ENCODE results near the gene PRDM16. TPM values are rescaled to one million over a fixed set of nuclear protein-coding genes. Genes with fewer than 3 reads are reported as not detected.

PRDM16 gene
- polyA plus RNA-seq, 1 experiment: 0.06 TPM

DNA sequence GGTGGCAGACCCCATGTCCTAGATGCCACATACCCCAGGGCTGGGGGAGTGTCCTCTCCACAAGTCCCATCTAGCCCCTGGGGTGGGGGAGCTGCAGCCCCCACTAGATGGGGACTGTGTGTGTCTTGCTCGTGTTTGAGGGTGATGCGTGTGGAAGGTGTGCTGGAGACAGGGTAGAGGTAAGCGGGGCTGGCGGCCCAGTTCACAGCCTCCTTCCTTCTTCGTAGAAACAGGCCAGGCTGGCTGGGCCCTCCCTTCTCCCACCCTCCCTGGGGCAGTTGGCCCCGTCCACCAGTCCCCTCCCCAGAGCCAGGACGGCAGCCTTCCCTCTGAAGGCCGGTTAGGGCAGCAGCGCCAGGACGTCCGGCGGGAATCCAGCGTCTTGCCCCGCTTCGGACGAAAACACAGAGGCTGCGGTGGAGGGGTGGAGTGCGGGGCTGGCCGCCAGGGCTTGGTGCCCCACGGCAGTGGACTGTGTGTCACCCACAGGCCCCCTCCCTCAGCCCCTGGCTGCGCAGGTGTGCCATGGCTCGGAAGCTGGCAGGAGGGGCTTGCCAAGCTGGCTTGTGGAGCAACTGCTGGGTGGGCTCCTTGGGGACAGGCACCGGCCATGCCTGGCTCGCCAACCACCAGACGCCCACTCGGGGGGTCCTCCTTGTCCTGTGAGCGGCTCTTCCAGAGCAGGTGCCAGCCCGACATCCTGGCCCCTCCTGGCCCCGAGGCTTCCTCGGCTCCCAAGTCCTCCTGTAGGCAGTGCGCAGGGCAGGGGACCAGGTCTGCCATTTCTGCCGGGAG lies 3.6 kb downstream of the PRDM16 start:
- ChIA-PET POLR2A (no interaction called here), CTCF (no interaction called here)
- DNase-seq (ENCODE audit: low read depth, low spot score): no peak
- Histone ChIP-seq H3K9me3 (ENCODE audit: control insufficient read depth, insufficient read depth, low read length) (peaks cover 13% of the 10 kb centered on the region; the same call in 1 of the 2 replicates), H3K27me3 (ENCODE audit: control insufficient read depth, insufficient read depth, low read length) (peaks cover 45% of the 10 kb centered on the region), H3K4me3 (ENCODE audit: low read depth, low read length) (no peak overlapping the region), H3K27ac (ENCODE audit: low read depth, low read length) (no peak overlapping the region)
- TF ChIP-seq, protein P1, sequence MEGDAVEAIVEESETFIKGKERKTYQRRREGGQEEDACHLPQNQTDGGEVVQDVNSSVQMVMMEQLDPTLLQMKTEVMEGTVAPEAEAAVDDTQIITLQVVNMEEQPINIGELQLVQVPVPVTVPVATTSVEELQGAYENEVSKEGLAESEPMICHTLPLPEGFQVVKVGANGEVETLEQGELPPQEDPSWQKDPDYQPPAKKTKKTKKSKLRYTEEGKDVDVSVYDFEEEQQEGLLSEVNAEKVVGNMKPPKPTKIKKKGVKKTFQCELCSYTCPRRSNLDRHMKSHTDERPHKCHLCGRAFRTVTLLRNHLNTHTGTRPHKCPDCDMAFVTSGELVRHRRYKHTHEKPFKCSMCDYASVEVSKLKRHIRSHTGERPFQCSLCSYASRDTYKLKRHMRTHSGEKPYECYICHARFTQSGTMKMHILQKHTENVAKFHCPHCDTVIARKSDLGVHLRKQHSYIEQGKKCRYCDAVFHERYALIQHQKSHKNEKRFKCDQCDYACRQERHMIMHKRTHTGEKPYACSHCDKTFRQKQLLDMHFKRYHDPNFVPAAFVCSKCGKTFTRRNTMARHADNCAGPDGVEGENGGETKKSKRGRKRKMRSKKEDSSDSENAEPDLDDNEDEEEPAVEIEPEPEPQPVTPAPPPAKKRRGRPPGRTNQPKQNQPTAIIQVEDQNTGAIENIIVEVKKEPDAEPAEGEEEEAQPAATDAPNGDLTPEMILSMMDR (IDR thresholded peaks at IDR 0.05; ENCODE audit: low read depth, low read length): no peak

DNA sequence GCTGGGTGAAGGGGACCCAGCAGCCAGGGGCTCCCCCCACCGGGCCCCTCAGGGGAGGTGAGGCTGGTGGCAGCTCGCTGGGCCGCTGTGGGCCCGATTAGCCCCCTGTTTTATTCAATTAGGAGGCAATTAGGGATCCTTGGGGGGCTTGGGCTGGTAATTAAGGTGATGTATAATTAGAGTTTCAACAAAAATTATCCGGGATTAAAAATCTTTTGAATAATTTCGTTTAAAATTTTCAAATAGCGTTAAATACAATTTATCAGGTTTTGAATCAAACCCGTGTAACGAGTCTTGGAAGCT lies 4.1 kb downstream of the PRDM16 start:
- H3K27me3 ChIP-seq (ENCODE audit: control insufficient read depth, insufficient read depth, low read length): peaks cover 40% of the 10 kb centered on the region
- TF ChIP-seq, protein P1 (IDR thresholded peaks at IDR 0.05; ENCODE audit: low read depth, low read length): no peak
- H3K4me3 ChIP-seq (ENCODE audit: low read depth, low read length): no peak overlapping the region
- no peak overlapping the region for H3K27ac ChIP-seq (ENCODE audit: low read depth, low read length)
- no peak for DNase-seq (ENCODE audit: low read depth, low spot score)
- peaks cover 13% of the 10 kb centered on the region; the same call in 1 of the 2 replicates for H3K9me3 ChIP-seq (ENCODE audit: control insufficient read depth, insufficient read depth, low read length)
- POLR2A ChIA-PET: no interaction called here
- CTCF ChIA-PET: no interaction called here

DNA sequence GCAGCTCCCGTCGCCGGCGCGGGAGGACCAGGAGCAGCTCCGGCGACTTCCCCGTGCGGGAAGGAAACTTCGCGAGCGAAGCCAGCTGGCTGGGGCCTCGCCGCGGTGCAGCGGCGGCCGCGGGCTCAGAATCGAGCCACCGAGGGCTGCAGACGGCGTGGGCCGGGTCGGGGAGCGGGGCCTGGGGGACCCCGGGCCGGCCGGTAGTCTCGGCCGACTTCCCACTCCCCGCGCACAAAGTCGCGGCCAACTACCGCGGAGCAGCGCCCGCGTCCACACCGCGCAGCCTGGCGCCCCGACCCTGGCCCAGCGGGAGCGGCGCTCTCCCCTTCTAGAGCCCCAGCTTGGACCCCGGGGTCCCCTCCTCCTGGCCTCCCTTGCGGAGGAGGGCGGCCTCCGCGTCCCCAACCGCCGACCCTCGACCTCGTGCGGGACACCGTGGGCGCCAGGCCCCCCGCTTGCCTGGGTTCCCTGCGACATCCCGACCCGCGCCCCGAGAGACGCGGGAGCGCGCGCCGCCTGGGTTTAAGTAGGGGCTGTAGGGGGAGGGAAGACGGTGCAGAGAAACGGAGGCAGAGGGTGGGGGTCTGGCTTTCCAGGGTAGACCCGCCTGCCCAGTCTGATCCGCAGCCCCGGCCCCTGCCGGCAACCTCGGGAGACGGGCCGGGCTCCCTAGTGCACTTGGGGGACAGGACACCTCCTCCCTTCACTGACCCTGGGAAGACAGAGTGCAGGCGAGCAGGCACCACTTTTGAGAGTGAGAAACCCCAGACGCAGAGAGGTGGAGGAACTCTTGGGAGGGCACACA lies 4.7 kb downstream of the PRDM16 start:
- no peak for DNase-seq (ENCODE audit: low read depth, low spot score)
- Histone ChIP-seq H3K4me3 (ENCODE audit: low read depth, low read length) (no peak overlapping the region), H3K27ac (ENCODE audit: low read depth, low read length) (no peak overlapping the region), H3K27me3 (ENCODE audit: control insufficient read depth, insufficient read depth, low read length) (peaks cover 36% of the 10 kb centered on the region), H3K9me3 (ENCODE audit: control insufficient read depth, insufficient read depth, low read length) (peaks cover 13% of the 10 kb centered on the region; the same call in 1 of the 2 replicates)
- POLR2A ChIA-PET: no interaction called here
- TF ChIP-seq, protein P1 (IDR thresholded peaks at IDR 0.05; ENCODE audit: low read depth, low read length): no peak
- CTCF ChIA-PET: no interaction called here

DNA sequence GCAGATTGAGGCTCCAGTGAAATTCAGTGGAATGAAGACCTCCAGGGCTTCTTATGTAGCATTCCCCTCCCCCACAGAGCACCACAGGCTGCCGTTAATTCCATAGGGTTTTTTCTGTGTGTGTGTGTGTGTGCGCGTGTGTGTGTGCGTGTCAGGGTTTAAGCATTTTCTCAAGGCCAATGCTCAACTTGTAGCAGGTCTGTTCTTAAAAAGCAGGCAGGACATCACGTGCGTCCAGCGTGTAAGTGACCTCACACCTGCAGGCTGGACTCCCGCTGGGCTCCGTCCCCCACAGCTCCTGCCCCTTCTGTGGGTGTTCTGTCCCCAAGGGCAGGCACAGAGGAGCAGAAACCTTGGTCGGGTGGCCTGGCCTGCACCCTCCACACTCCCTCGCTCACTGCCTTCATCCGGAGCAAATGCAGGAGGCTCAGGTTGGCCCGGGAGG lies 5.3 kb downstream of the PRDM16 start:
- ChIA-PET CTCF (no interaction called here), POLR2A (no interaction called here)
- Histone ChIP-seq H3K9me3 (ENCODE audit: control insufficient read depth, insufficient read depth, low read length) (peaks cover 13% of the 10 kb centered on the region; the same call in 1 of the 2 replicates), H3K27ac (ENCODE audit: low read depth, low read length) (no peak overlapping the region), H3K4me3 (ENCODE audit: low read depth, low read length) (no peak overlapping the region), H3K27me3 (ENCODE audit: control insufficient read depth, insufficient read depth, low read length) (peaks cover 33% of the 10 kb centered on the region)
- TF ChIP-seq, protein P1 (IDR thresholded peaks at IDR 0.05; ENCODE audit: low read depth, low read length): no peak
- DNase-seq (ENCODE audit: low read depth, low spot score): no peak

DNA sequence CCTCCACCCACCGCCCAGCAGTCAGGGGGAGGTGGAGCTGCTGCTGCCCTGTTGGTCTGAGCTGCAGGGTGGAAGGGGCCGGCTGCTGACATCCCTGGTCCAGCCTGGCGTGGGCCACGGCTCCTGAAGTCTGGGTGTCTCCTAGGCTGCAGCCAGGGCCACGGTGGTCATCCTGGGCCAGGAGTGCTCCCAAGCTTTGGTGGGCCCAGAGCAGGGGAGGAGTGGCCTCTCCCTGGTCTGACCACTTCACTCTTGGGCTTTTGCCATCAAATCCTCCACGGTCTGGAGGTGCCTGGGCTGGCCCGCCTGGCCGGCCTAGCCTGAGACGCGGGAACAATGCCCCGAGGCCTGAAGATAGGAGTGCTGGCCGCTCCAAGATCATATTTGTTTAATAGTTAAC lies 5.8 kb downstream of the PRDM16 start:
- ChIA-PET CTCF (no interaction called here), POLR2A (no interaction called here)
- no peak for DNase-seq (ENCODE audit: low read depth, low spot score)
- H3K9me3 ChIP-seq (ENCODE audit: control insufficient read depth, insufficient read depth, low read length): peaks cover 13% of the 10 kb centered on the region; the same call in 1 of the 2 replicates
- no peak overlapping the region for H3K4me3 ChIP-seq (ENCODE audit: low read depth, low read length)
- TF ChIP-seq, protein P1 (IDR thresholded peaks at IDR 0.05; ENCODE audit: low read depth, low read length): no peak
- peaks cover 34% of the 10 kb centered on the region for H3K27me3 ChIP-seq (ENCODE audit: control insufficient read depth, insufficient read depth, low read length)
- no peak overlapping the region for H3K27ac ChIP-seq (ENCODE audit: low read depth, low read length)

Measured in AG04450 (cell line).